SH-SY5Y (cell line): Measurements from ENCODE around the gene SLC25A3.

ENCODE experiments used
- GATA2 ChIP-seq: IDR thresholded peaks from 2 replicates; pipeline ENCODE4 v1.6.1; 2011; ENCODE audit warnings: mild to moderate bottlenecking, low read depth, low read length
- GATA3 ChIP-seq: IDR thresholded peaks from 2 replicates; pipeline ENCODE4 v1.6.1; 2011; ENCODE audit warnings: low read depth, mild to moderate bottlenecking, low read length, moderate library complexity

GRCh38 chr12:98543701-98544100 lies 49.8 kb upstream of the SLC25A3 start:
- TF ChIP-seq GATA2 = no peak
- no peak for TF ChIP-seq GATA3
